ENCODE data around the gene COA7.
"Not testable (repeated sequence)": the region's sequence is repeated elsewhere in the genome, so short reads cannot be mapped to it uniquely, and the experiment has no call there.

COA7 gene

GRCh38 chr1:52697795-52698674 lies at the start of gene COA7:
Gene COA7, minus strand, starts transcription at chr1:52698347. Its CDS starts 21 bp downstream, at chr1:52698326.
- DNase-seq = peak; percentile 83

GRCh38 chr1:52747450-52747849 lies 49.3 kb upstream of the COA7 start:
- DNase-seq = no peak

GRCh38 chr1:52746189-52746588 lies 48.0 kb upstream of the COA7 start:
- DNase-seq = no peak

- no peak for DNase-seq
Observed at GRCh38 chr1:52741259-52741658, 43.1 kb upstream of the COA7 start.

GRCh38 chr1:52739699-52740467 lies 41.7 kb upstream of the COA7 start:
- no peak for DNase-seq

- DNase-seq = no peak
Observed at GRCh38 chr1:52738893-52739292, 40.7 kb upstream of the COA7 start.

GRCh38 chr1:52738148-52738547 lies 40.0 kb upstream of the COA7 start:
- no peak for DNase-seq

GRCh38 chr1:52735371-52735770 lies 37.2 kb upstream of the COA7 start:
- not testable (repeated sequence) for DNase-seq

GRCh38 chr1:52733368-52733767 lies 35.2 kb upstream of the COA7 start:
- DNase-seq = no peak

GRCh38 chr1:52727956-52728656 lies 30.0 kb upstream of the COA7 start:
- DNase-seq = no peak

- DNase-seq = no peak
Observed at GRCh38 chr1:52727114-52727586, 29.0 kb upstream of the COA7 start.

GRCh38 chr1:52726265-52727113 lies 28.3 kb upstream of the COA7 start, which contains the start of gene ZYG11B:
Gene ZYG11B, plus strand, starts transcription at chr1:52726453. Its CDS starts 201 bp downstream, at chr1:52726654.
- peak; percentile 73 for DNase-seq

- DNase-seq = no peak
Observed at GRCh38 chr1:52725903-52726264, 27.7 kb upstream of the COA7 start.

GRCh38 chr1:52723260-52723659 lies 25.1 kb upstream of the COA7 start:
- DNase-seq = no peak

GRCh38 chr1:52715296-52715695 lies 17.1 kb upstream of the COA7 start:
- DNase-seq = not testable (repeated sequence)

GRCh38 chr1:52713590-52713989 lies 15.4 kb upstream of the COA7 start:
- no peak for DNase-seq

GRCh38 chr1:52709016-52709415 lies 10.9 kb upstream of the COA7 start:
- DNase-seq = no peak

- DNase-seq = no peak
Observed at GRCh38 chr1:52707927-52708655, 9.9 kb upstream of the COA7 start.

GRCh38 chr1:52706941-52707926 lies 9.1 kb upstream of the COA7 start:
- DNase-seq = no peak

GRCh38 chr1:52706136-52706670 lies 8.1 kb upstream of the COA7 start:
- DNase-seq = no peak
